Fibroblast of lung (primary cell): ENCODE data around the gene MYH2. TPM values are rescaled to one million over a fixed set of nuclear protein-coding genes. Genes with fewer than 3 reads are reported as not detected.
A peak's percentile ranks its signal among the peaks of the same experiment; 100 is the strongest.

Experiments used
- DNase-seq, 2 donors: peaks; one replicate each; pipeline versions ENCODE4 v3.0.0 to v3.0.0-alpha.2; 2010; ENCODE audit warnings: low read depth in 2 of 2
- H2AFZ ChIP-seq: 2 replicates; pipeline ENCODE4 v1.5.1; 2012; ENCODE audit warnings: low read length, control low read depth, inconsistent platforms
- H3K27ac ChIP-seq: 2 replicates; pipeline ENCODE4 v1.5.1; 2011; ENCODE audit warnings: low read length, control low read depth; ENCODE audit not compliant: insufficient read depth
- H3K27me3 ChIP-seq: 2 replicates; pipeline ENCODE4 v1.5.1; 2011; ENCODE audit warnings: mild to moderate bottlenecking, low read length; ENCODE audit not compliant: control insufficient read depth, insufficient read depth
- H3K36me3 ChIP-seq: 2 replicates; pipeline ENCODE4 v1.5.1; 2011; ENCODE audit warnings: low read length; ENCODE audit not compliant: control insufficient read depth, insufficient read depth
- H3K4me1 ChIP-seq: 2 replicates; pipeline ENCODE4 v1.5.1; 2011; ENCODE audit warnings: low read length; ENCODE audit not compliant: control insufficient read depth, insufficient read depth; ENCODE audit errors: extremely low read depth
- H3K4me2 ChIP-seq: 2 replicates; pipeline ENCODE4 v1.5.1; 2011; ENCODE audit warnings: low read length, control low read depth; ENCODE audit not compliant: insufficient read depth; ENCODE audit errors: extremely low read depth
- H3K4me3 ChIP-seq, 4 experiments: fragments of 200-600 bp in 1 of 4; sonication (generic) in 1 of 4; replicated peaks in 1 of 4; 2 replicates each; pipeline ENCODE4 v1.5.1; 2011 to 2016; ENCODE audit warnings: low read length in 4 of 4, low read depth in 3 of 4, mild to moderate bottlenecking in 3 of 4, control low read depth in 2 of 4, inconsistent platforms in 1 of 4, mixed read lengths in 1 of 4; ENCODE audit not compliant: insufficient read depth in 1 of 4; ENCODE audit errors: control extremely low read depth in 1 of 4
- H3K79me2 ChIP-seq: 2 replicates; pipeline ENCODE4 v1.5.1; 2012; ENCODE audit warnings: mild to moderate bottlenecking, low read length, inconsistent platforms; ENCODE audit not compliant: control insufficient read depth, insufficient read depth
- H3K9ac ChIP-seq: 2 replicates; pipeline ENCODE4 v1.5.1; 2011; ENCODE audit warnings: mild to moderate bottlenecking, low read length, control low read depth; ENCODE audit not compliant: insufficient read depth
- H3K9me3 ChIP-seq: 2 replicates; pipeline ENCODE4 v1.5.1; 2012; ENCODE audit warnings: low read depth, low read length; ENCODE audit not compliant: control insufficient read depth, insufficient read depth
- H4K20me1 ChIP-seq: 2 replicates; pipeline ENCODE4 v1.5.1; 2011; ENCODE audit warnings: low read length; ENCODE audit not compliant: control insufficient read depth, insufficient read depth; ENCODE audit errors: extremely low read depth
- EZH2 ChIP-seq: IDR thresholded peaks from 2 replicates; pipeline ENCODE4 v1.5.1; 2012; ENCODE audit warnings: low read length, control low read depth, mild to moderate bottlenecking; ENCODE audit errors: missing control alignments
- polyA plus RNA-seq, 2 donors: library from polyadenylated mRNA; depleted of rRNA in 1 of 2; stranded (reverse) in 1 of 2; unstranded in 1 of 2; fragments of >200 nt; gene quantifications; 2 replicates each; pipeline ENCODE4 v1.2.1, GENCODE V29; 2011 to 2012; ENCODE audit warnings: missing spikeins in 1 of 2
- total RNA-seq: library from RNA; depleted of rRNA; stranded (reverse); fragments of >200 nt; gene quantifications from 2 replicates; pipeline ENCODE4 v1.2.1, GENCODE V29; 2014
- TF ChIP-seq, protein P1 (sequence below), 2 donors: IDR thresholded peaks in 1 of 2; conservative IDR thresholded peaks in 1 of 2; 1 replicate in 1 of 2; 2 replicates in 1 of 2; pipeline ENCODE4 v1.5.1; 2011 to 2012; ENCODE audit warnings: low read length in 2 of 2, control low read depth in 1 of 2, inconsistent platforms in 1 of 2, low read depth in 1 of 2, mild to moderate bottlenecking in 1 of 2

Gene MYH2
- total and polyA plus RNA-seq, 2 donors (not counting 1 experiment from before 2014, with no cell fraction given) = not detected

DNA sequence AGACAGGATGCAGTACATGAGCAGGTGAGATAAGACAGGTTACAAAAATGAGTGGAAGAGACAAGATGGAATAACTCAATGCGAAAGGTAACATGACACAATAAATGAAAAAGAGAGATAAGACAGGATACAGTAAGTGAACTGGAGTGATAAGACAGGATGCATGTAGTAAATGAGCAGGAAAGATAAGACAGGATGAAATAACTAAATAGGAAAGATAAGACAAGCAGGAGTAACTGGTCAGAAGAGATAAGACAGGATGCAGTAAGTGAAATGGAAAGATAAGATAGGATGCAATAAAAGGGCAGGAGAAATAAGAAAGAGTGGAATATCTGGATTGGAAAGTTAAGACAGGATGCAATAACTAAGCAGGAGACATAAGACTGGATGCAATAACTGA lies 71.8 kb downstream of the MYH2 start:
- no peaks in the 10 kb centered on the region for H4K20me1 ChIP-seq
- H3K9ac ChIP-seq = no peak overlapping the region
- no peak overlapping the region for H3K4me2 ChIP-seq
- H3K9me3 ChIP-seq = no peaks in the 10 kb centered on the region
- TF ChIP-seq, protein P1, sequence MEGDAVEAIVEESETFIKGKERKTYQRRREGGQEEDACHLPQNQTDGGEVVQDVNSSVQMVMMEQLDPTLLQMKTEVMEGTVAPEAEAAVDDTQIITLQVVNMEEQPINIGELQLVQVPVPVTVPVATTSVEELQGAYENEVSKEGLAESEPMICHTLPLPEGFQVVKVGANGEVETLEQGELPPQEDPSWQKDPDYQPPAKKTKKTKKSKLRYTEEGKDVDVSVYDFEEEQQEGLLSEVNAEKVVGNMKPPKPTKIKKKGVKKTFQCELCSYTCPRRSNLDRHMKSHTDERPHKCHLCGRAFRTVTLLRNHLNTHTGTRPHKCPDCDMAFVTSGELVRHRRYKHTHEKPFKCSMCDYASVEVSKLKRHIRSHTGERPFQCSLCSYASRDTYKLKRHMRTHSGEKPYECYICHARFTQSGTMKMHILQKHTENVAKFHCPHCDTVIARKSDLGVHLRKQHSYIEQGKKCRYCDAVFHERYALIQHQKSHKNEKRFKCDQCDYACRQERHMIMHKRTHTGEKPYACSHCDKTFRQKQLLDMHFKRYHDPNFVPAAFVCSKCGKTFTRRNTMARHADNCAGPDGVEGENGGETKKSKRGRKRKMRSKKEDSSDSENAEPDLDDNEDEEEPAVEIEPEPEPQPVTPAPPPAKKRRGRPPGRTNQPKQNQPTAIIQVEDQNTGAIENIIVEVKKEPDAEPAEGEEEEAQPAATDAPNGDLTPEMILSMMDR (conservative IDR thresholded peaks at IDR 0.05 in 1 of 2, IDR thresholded peaks at IDR 0.05 in 1 of 2; ENCODE audit: low read depth in 1 of 2, low read length in 2 of 2) = no peak
- no peak for TF ChIP-seq EZH2
- no peak for DNase-seq
- no peak overlapping the region for H2AFZ ChIP-seq
- H3K4me3 ChIP-seq = no peak overlapping the region
- H3K4me1 ChIP-seq = no peaks in the 10 kb centered on the region
- H3K27ac ChIP-seq = no peak overlapping the region
- no peaks in the 10 kb centered on the region for H3K79me2 ChIP-seq
- no peaks in the 10 kb centered on the region for H3K36me3 ChIP-seq
- H3K27me3 ChIP-seq = no peaks in the 10 kb centered on the region

DNA sequence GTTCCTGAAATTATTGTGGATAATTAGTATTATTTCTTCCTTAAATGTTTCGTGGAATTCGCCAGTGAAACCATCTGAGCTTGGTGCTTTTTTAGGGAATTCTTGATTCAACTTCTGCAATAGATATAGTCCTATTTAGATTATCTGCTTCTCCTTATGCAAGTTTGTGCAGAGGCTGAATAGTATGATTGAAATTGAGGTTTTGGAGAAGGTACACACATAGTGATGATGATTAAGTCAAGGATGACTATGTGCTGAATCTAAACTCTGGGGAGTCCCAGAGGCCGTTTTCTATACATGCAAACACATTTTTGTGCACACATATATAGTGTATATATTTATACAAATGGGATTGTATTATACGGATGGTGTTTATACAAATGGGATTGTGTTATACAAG lies 74.9 kb downstream of the MYH2 start:
- Histone ChIP-seq H3K4me3 (no peak overlapping the region), H3K4me1 (no peaks in the 10 kb centered on the region), H3K27me3 (no peaks in the 10 kb centered on the region), H4K20me1 (no peaks in the 10 kb centered on the region), H3K4me2 (no peak overlapping the region), H3K27ac (no peak overlapping the region), H3K9me3 (no peaks in the 10 kb centered on the region), H3K79me2 (no peaks in the 10 kb centered on the region), H3K9ac (no peak overlapping the region), H3K36me3 (no peaks in the 10 kb centered on the region), H2AFZ (no peak overlapping the region)
- TF ChIP-seq EZH2 = no peak
- TF ChIP-seq, protein P1 (conservative IDR thresholded peaks at IDR 0.05 in 1 of 2, IDR thresholded peaks at IDR 0.05 in 1 of 2; ENCODE audit: low read depth in 1 of 2, low read length in 2 of 2) = no peak
- DNase-seq = no peak

DNA sequence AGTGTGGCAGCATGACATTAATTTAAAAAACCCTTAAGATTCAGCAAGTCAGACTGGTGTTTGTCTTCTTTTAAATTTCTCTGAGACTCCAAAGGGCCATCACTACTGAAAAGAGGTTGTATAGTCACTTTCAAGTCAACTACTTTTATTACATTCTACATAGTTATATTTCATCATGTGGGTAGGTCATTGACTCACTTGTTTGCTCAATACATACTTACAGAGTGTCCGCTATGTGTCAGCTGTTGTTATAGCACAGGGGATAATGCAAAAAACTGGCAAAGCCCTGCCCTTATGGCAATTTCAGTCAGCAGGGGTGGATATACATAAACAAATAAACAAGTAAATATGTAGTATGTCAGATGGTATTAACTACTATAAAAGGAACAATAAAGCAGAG lies 77.6 kb downstream of the MYH2 start:
- Histone ChIP-seq H3K27me3 (no peaks in the 10 kb centered on the region), H3K4me1 (no peaks in the 10 kb centered on the region), H3K9me3 (no peaks in the 10 kb centered on the region), H3K4me2 (no peak overlapping the region), H3K79me2 (no peaks in the 10 kb centered on the region), H4K20me1 (no peaks in the 10 kb centered on the region), H3K27ac (no peak overlapping the region), H2AFZ (no peak overlapping the region), H3K36me3 (no peaks in the 10 kb centered on the region), H3K9ac (no peak overlapping the region), H3K4me3 (no peak overlapping the region)
- DNase-seq = peak in 1 of 2 donors; percentile 1
- TF ChIP-seq, protein P1 (conservative IDR thresholded peaks at IDR 0.05 in 1 of 2, IDR thresholded peaks at IDR 0.05 in 1 of 2; ENCODE audit: low read depth in 1 of 2, low read length in 2 of 2) = no peak
- no peak for TF ChIP-seq EZH2

Other genes starting within 250 kb of the MYH2 start
- gene MYH13, start 176.7 kb downstream of the MYH2 start, total RNA-seq = not detected in 2 replicates
- not detected in 2 replicates for gene MYH13, start 176.7 kb downstream of the MYH2 start, polyA plus RNA-seq
- gene MYH8, start 127.7 kb downstream of the MYH2 start, total RNA-seq = not detected in 2 replicates
- 0.01 TPM in 1 of 2 replicates, not detected in the other for gene MYH8, start 127.7 kb downstream of the MYH2 start, polyA plus RNA-seq
- not detected in 2 replicates for gene MYH4, start 80.1 kb downstream of the MYH2 start, total RNA-seq
- not detected in 2 replicates for gene MYH4, start 80.1 kb downstream of the MYH2 start, polyA plus RNA-seq
- gene MYH1, start 31.1 kb downstream of the MYH2 start, total RNA-seq = not detected in 2 replicates
- gene MYH1, start 31.1 kb downstream of the MYH2 start, polyA plus RNA-seq = not detected in 2 replicates
- gene MYH3, start 107.7 kb upstream of the MYH2 start, total RNA-seq = 0.50 and 0.51 TPM in 2 replicates
- 0.25 and 1.0 TPM in 2 replicates for gene MYH3, start 107.7 kb upstream of the MYH2 start, polyA plus RNA-seq
- gene SCO1, start 147.9 kb upstream of the MYH2 start, total RNA-seq = 31.8 and 56.6 TPM in 2 replicates
- gene SCO1, start 147.9 kb upstream of the MYH2 start, polyA plus RNA-seq = 16.7 and 20.0 TPM in 2 replicates
- 17.0 and 25.4 TPM in 2 replicates for gene ADPRM, start 147.9 kb upstream of the MYH2 start, total RNA-seq
- 8.7 and 11.3 TPM in 2 replicates for gene ADPRM, start 147.9 kb upstream of the MYH2 start, polyA plus RNA-seq
- 3.1 and 4.3 TPM in 2 replicates for gene TMEM220, start 180.4 kb upstream of the MYH2 start, total RNA-seq
- gene TMEM220, start 180.4 kb upstream of the MYH2 start, polyA plus RNA-seq = 2.8 and 4.1 TPM in 2 replicates